Activated T-cell treated with anti-CD3 and anti-CD28 coated beads, Interleukin-2, amount 50 U/mL, for 72 hours (primary cell): ENCODE measurements around the gene RTN4. TPM values are rescaled to one million over a fixed set of nuclear protein-coding genes. Genes with fewer than 3 reads are reported as not detected.

Experiments
- ATAC-seq, 2 donors: fragments of 150-1000 bp; cut with Tn5 transposase; replicated peaks in 1 of 2; 2 replicates each; pipeline ENCODE4 v1.10.0; 2021; ENCODE audit warnings: moderate library complexity in 2 of 2, mild to moderate bottlenecking in 1 of 2
- DNase-seq, 2 donors: peaks; one replicate each; pipeline ENCODE4 v3.0.0; 2021 to 2022; ENCODE audit warnings: mixed read lengths in 1 of 2
- H3K27ac Mint-ChIP-seq: one replicate; pipeline ENCODE4 v1.8.0; 2022; ENCODE audit warnings: mild to moderate bottlenecking, moderate library complexity, mixed read lengths
- H3K27me3 Mint-ChIP-seq: one replicate; pipeline ENCODE4 v1.8.0; 2022; ENCODE audit warnings: low read depth, mixed read lengths
- H3K36me3 Mint-ChIP-seq, 2 donors: one replicate each; pipeline ENCODE4 v1.8.0; 2022; ENCODE audit warnings: mixed read lengths in 2 of 2, mild to moderate bottlenecking in 1 of 2; ENCODE audit not compliant: insufficient read depth in 2 of 2
- H3K4me1 Mint-ChIP-seq: one replicate; pipeline ENCODE4 v1.8.0; 2022; ENCODE audit warnings: low read depth, mixed read lengths
- H3K4me3 Mint-ChIP-seq, 2 donors: one replicate each; pipeline ENCODE4 v1.8.0; 2022; ENCODE audit warnings: mild to moderate bottlenecking in 2 of 2, mixed read lengths in 2 of 2, moderate library complexity in 2 of 2
- H3K9me3 Mint-ChIP-seq, 2 donors: one replicate each; pipeline ENCODE4 v1.8.0; 2022; ENCODE audit warnings: mixed read lengths in 2 of 2
- total RNA-seq, 2 donors: library from RNA; stranded (reverse); gene quantifications; one replicate each; pipeline ENCODE4 v1.2.3, GENCODE V29; 2022

RTN4 gene
- total RNA-seq, 2 donors from 2014 or later = 78.8 to 83.3 TPM

GRCh38 chr2:54941248-54941984 lies 108.8 kb downstream of the RTN4 start:
- H3K4me1 Mint-ChIP-seq = peaks cover 13% of the 10 kb centered on the region

GRCh38 chr2:54940723-54941122 lies 109.5 kb downstream of the RTN4 start:
- H3K27ac Mint-ChIP-seq = no peak overlapping the region

More at GRCh38 chr2:54941248-54941984, 108.8 kb downstream of the RTN4 start:
- DNase-seq = no peak
- Mint-ChIP-seq H3K27ac (no peak overlapping the region), H3K4me3 (no peak overlapping the region), H3K27me3 (no peaks in the 10 kb centered on the region), H3K9me3 (peaks cover 0 to 4% of the 10 kb centered on the region in 2 donors), H3K36me3 (peaks cover 3% of the 10 kb centered on the region in 2 donors)
- ATAC-seq = no peak

GRCh38 chr2:54939446-54940118 lies 110.7 kb downstream of the RTN4 start:
- Mint-ChIP-seq H3K36me3 (peaks cover 2 to 3% of the 10 kb centered on the region in 2 donors), H3K27me3 (no peaks in the 10 kb centered on the region), H3K9me3 (peaks cover 0 to 4% of the 10 kb centered on the region in 2 donors)

More at GRCh38 chr2:54940723-54941122, 109.5 kb downstream of the RTN4 start:
- no peak overlapping the region for H3K4me3 Mint-ChIP-seq
- peaks cover 6% of the 10 kb centered on the region for H3K4me1 Mint-ChIP-seq
- H3K36me3 Mint-ChIP-seq = peaks cover 3% of the 10 kb centered on the region in 2 donors
- H3K9me3 Mint-ChIP-seq = peaks cover 0 to 4% of the 10 kb centered on the region in 2 donors
- H3K27me3 Mint-ChIP-seq = no peaks in the 10 kb centered on the region
- no peak for DNase-seq
- ATAC-seq = no peak

GRCh38 chr2:54936766-54937165 lies 113.5 kb downstream of the RTN4 start:
- Mint-ChIP-seq H3K36me3 (peaks cover 2 to 3% of the 10 kb centered on the region in 2 donors), H3K27me3 (no peaks in the 10 kb centered on the region), H3K4me3 (no peak overlapping the region), H3K9me3 (peaks cover 0 to 4% of the 10 kb centered on the region in 2 donors), H3K27ac (no peak overlapping the region), H3K4me1 (no peaks in the 10 kb centered on the region)
- no peak for DNase-seq
- no peak for ATAC-seq

More at GRCh38 chr2:54939446-54940118, 110.7 kb downstream of the RTN4 start:
- no peak overlapping the region for H3K27ac Mint-ChIP-seq
- DNase-seq (no peak), ATAC-seq (no peak)
- no peak overlapping the region for H3K4me3 Mint-ChIP-seq
- H3K4me1 Mint-ChIP-seq = no peaks in the 10 kb centered on the region

- Mint-ChIP-seq H3K4me3 (no peak overlapping the region), H3K4me1 (no peaks in the 10 kb centered on the region), H3K9me3 (peaks cover 0 to 4% of the 10 kb centered on the region in 2 donors), H3K27me3 (no peaks in the 10 kb centered on the region), H3K36me3 (peaks cover 2 to 3% of the 10 kb centered on the region in 2 donors), H3K27ac (no peak overlapping the region)
- no peak for ATAC-seq
- DNase-seq = no peak
Measured at GRCh38 chr2:54935389-54935788, 114.9 kb downstream of the RTN4 start.

GRCh38 chr2:54931473-54931872 lies 118.8 kb downstream of the RTN4 start:
- no peaks in the 10 kb centered on the region for H3K4me1 Mint-ChIP-seq
- no peak overlapping the region for H3K4me3 Mint-ChIP-seq
- H3K27ac Mint-ChIP-seq = no peak overlapping the region
- ATAC-seq (no peak), DNase-seq (no peak)
- H3K27me3 Mint-ChIP-seq = no peaks in the 10 kb centered on the region
- H3K9me3 Mint-ChIP-seq = peaks cover 0 to 2% of the 10 kb centered on the region in 2 donors
- H3K36me3 Mint-ChIP-seq = no peaks in the 10 kb centered on the region

GRCh38 chr2:54928719-54929118 lies 121.5 kb downstream of the RTN4 start:
- no peaks in the 10 kb centered on the region for H3K36me3 Mint-ChIP-seq
- no peak overlapping the region for H3K4me3 Mint-ChIP-seq

GRCh38 chr2:54927751-54928615 lies 122.3 kb downstream of the RTN4 start:
- ATAC-seq (no peak), DNase-seq (no peak)
- no peak overlapping the region for H3K4me3 Mint-ChIP-seq
- H3K9me3 Mint-ChIP-seq = peaks cover 0 to 2% of the 10 kb centered on the region in 2 donors
- H3K36me3 Mint-ChIP-seq = no peaks in the 10 kb centered on the region
- no peaks in the 10 kb centered on the region for H3K27me3 Mint-ChIP-seq
- H3K27ac Mint-ChIP-seq = no peak overlapping the region
- no peaks in the 10 kb centered on the region for H3K4me1 Mint-ChIP-seq

More at GRCh38 chr2:54928719-54929118, 121.5 kb downstream of the RTN4 start:
- Mint-ChIP-seq H3K9me3 (peaks cover 0 to 2% of the 10 kb centered on the region in 2 donors), H3K27ac (no peak overlapping the region), H3K4me1 (no peaks in the 10 kb centered on the region), H3K27me3 (no peaks in the 10 kb centered on the region)
- DNase-seq = no peak
- ATAC-seq = no peak

GRCh38 chr2:54927085-54927750 lies 123.0 kb downstream of the RTN4 start:
- ATAC-seq (no peak), DNase-seq (no peak)
- Mint-ChIP-seq H3K36me3 (peaks cover 0 to 2% of the 10 kb centered on the region in 2 donors), H3K4me1 (no peaks in the 10 kb centered on the region), H3K27ac (no peak overlapping the region), H3K9me3 (peaks cover 2 to 4% of the 10 kb centered on the region in 2 donors), H3K27me3 (no peaks in the 10 kb centered on the region), H3K4me3 (no peak overlapping the region)

- Mint-ChIP-seq H3K27me3 (no peaks in the 10 kb centered on the region), H3K4me1 (no peaks in the 10 kb centered on the region), H3K36me3 (peaks cover 0 to 2% of the 10 kb centered on the region in 2 donors), H3K27ac (no peak overlapping the region), H3K4me3 (no peak overlapping the region), H3K9me3 (peaks cover 4% of the 10 kb centered on the region in 2 donors)
- DNase-seq (no peak), ATAC-seq (no peak)
Measured at GRCh38 chr2:54925022-54925421, 125.2 kb downstream of the RTN4 start.

GRCh38 chr2:54924121-54924520 lies 126.1 kb downstream of the RTN4 start:
- Mint-ChIP-seq H3K9me3 (peaks cover 4% of the 10 kb centered on the region in 2 donors), H3K27me3 (peaks cover 6% of the 10 kb centered on the region), H3K36me3 (peaks cover 0 to 2% of the 10 kb centered on the region in 2 donors), H3K4me3 (no peak overlapping the region), H3K27ac (no peak overlapping the region), H3K4me1 (no peaks in the 10 kb centered on the region)
- no peak for DNase-seq
- no peak for ATAC-seq
